HepG2 (cell line): Measurements from ENCODE around the gene DNAAF3. TPM values are rescaled to one million over a fixed set of nuclear protein-coding genes. Genes with fewer than 3 reads are reported as not detected.

Experiments used
- RNF2 ChIP-seq: fragments of 450-650 bp; conservative IDR thresholded peaks from 2 replicates; pipeline ENCODE4 v1.6.1; 2016; ENCODE audit warnings: low read depth
- SOX13 ChIP-seq, 3 experiments: fragments of 450-650 bp in 1 of 3; sonication (generic) in 1 of 3; formaldehyde crosslinking in 1 of 3; IDR thresholded peaks in 2 of 3; conservative IDR thresholded peaks in 1 of 3; 2 replicates each; pipeline versions ENCODE4 v1.5.0 to v1.6.1; 2016 to 2020; ENCODE audit warnings: antibody characterized with exemption in 1 of 3, mild to moderate bottlenecking in 1 of 3, missing compliant biosample characterization in 1 of 3, missing genetic modification reagents in 1 of 3, moderate library complexity in 1 of 3
- ZNF3 ChIP-seq: IDR thresholded peaks from 2 replicates; pipeline ENCODE4 v1.7.0; 2017; ENCODE audit warnings: inconsistent platforms
- ZNF318 ChIP-seq: sonication (generic); formaldehyde crosslinking; IDR thresholded peaks from 2 replicates; pipeline ENCODE4 v1.4.0; 2020; ENCODE audit warnings: mild to moderate bottlenecking, missing genetic modification reagents
- ZNF367 ChIP-seq: sonication (generic); formaldehyde crosslinking; IDR thresholded peaks from 2 replicates; pipeline ENCODE4 v1.4.0; 2020; ENCODE audit warnings: missing genetic modification reagents, borderline replicate concordance
- ZNF431 ChIP-seq: sonication (generic); formaldehyde crosslinking; IDR thresholded peaks from 2 replicates; pipeline ENCODE4 v1.9.0; 2022; ENCODE audit warnings: missing genetic modification reagents, low read depth, mild to moderate bottlenecking, borderline replicate concordance
- polyA plus RNA-seq, 8 experiments: library from polyadenylated mRNA; depleted of rRNA in 3 of 8; stranded (reverse) in 7 of 8; unstranded in 1 of 8; fragments of >200 nt; fragmentation: Illumina TruSeq in 4 of 8; extraction: Trizol in 4 of 8; gene quantifications; 2 replicates each; pipeline versions ENCODE4 v1.2.1 to v1.2.3, GENCODE V29; 2011 to 2016; ENCODE audit warnings: low read depth in 4 of 8, missing spikeins in 1 of 8, mixed read lengths in 1 of 8; ENCODE audit not compliant: insufficient read depth in 1 of 8
- total RNA-seq, 5 experiments: library from RNA; depleted of rRNA; stranded (reverse); fragments of >200 nt; fragmentation: Illumina TruSeq; extraction: Trizol; gene quantifications; 2 replicates each; pipeline ENCODE4 v1.2.3, GENCODE V29; 2016; ENCODE audit warnings: low read depth in 1 of 5

DNAAF3 gene
- total and polyA plus RNA-seq, 2 of the 13 experiments (the other 11 are each of a cell fraction or from before 2014, with no cell fraction given): 0.30 to 0.40 TPM

GRCh38 chr19:55165952-55166529, 372 bp downstream of the DNAAF3 start (continued):
- TF ChIP-seq ZNF318: no peak
- TF ChIP-seq RNF2: no peak
- no peak for TF ChIP-seq ZNF367
- no peak for TF ChIP-seq ZNF431 (CRISPR knock-in tag)
- no peak for TF ChIP-seq SOX13 (IDR thresholded peaks at IDR 0.05)
- TF ChIP-seq SOX13 (CRISPR knock-in tag; conservative IDR thresholded peaks at IDR 0.05 in 1 of 2, IDR thresholded peaks at IDR 0.05 in 1 of 2): no peak
- no peak for TF ChIP-seq ZNF3 (CRISPR knock-in tag)
